Adipocyte (in vitro differentiated cells): Measurements from ENCODE around the gene RAB13.

Experiments used
- DNase-seq: peaks from one replicate; pipeline ENCODE4 v3.0.0-alpha.2; 2015; ENCODE audit warnings: low read depth
- H3K27me3 ChIP-seq: replicated peaks from 2 replicates; pipeline ENCODE4 v1.7.0; 2013; ENCODE audit warnings: mild to moderate bottlenecking, low read length, moderate library complexity; ENCODE audit not compliant: control insufficient read depth, insufficient read depth
- H3K36me3 ChIP-seq: 2 replicates; pipeline ENCODE4 v1.7.0; 2013; ENCODE audit warnings: low read length, mild to moderate bottlenecking, moderate library complexity; ENCODE audit not compliant: control insufficient read depth, insufficient read depth, severe bottlenecking
- H3K4me1 ChIP-seq: 2 replicates; pipeline ENCODE4 v1.7.0; 2013; ENCODE audit warnings: mild to moderate bottlenecking, low read length, moderate library complexity; ENCODE audit not compliant: control insufficient read depth, insufficient read depth
- H3K4me3 ChIP-seq: 2 replicates; pipeline ENCODE4 v1.7.0; 2013; ENCODE audit warnings: mild to moderate bottlenecking, low read length, moderate library complexity
- H3K9ac ChIP-seq: 2 replicates; pipeline ENCODE4 v1.7.0; 2013; ENCODE audit warnings: mild to moderate bottlenecking, low read length, moderate library complexity
- H3K9me3 ChIP-seq: 2 replicates; pipeline ENCODE4 v1.7.0; 2013; ENCODE audit warnings: mild to moderate bottlenecking, low read length, moderate library complexity; ENCODE audit not compliant: control insufficient read depth

The RAB13 gene

DNA sequence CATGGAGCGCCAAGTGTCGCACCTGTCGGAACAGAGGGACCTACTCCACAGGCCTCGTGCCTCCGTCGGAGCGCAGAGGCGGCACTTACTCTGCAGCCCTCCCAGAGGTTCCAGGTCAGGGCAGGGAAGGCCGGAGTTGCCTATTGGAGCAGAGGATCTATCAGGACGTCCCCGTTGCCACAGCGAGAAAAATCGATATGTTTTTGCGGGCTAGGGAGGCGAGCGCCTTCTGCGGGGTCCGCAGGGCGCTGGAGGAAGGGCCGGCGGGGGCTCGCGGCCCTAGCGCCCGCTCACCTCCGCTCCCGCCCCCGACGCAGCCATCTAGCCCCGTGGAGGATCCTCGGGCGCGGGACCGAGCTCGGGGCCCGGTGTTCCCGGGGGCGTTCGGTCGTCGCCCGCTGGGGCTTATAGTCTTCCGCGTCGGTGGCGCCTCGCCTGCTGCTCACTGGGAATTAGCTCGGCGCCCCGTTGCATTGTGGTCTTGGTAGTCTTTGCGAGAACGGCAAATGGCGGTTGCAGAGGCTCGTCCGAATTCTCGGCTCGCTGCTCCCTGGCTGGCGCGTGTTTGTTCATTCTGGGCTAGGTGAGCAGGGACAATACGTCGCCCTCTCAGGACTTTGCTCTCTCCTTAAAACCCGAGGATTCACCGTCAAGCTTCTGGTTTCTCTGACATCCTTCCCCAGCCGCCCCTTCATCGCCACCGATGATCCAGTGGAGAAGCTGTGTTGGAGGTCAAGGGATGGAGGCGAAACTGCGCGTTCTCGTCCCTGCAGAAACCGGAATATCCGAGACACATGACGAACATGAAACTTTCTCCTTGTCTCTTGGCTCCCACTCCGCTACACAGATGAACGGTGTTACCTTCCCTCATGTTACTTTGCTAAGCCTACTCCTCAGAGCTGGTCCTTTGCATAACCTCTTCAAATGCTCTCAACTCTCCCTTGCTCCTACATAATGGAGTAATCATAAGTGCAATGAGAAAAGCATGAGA is 8.6 kb downstream of the RAB13 start, which contains the start of gene JTB:
TSS of gene JTB (minus strand) at position 425 of the 991 bp plus-strand sequence. CDS start at position 3, 422 bp downstream.
- DNase-seq, result peak; percentile 95
- Histone ChIP-seq H3K4me3 (peak within 1 kb of the TSS; percentile 100), H3K27me3 (no peaks in the 10 kb centered on the region), H3K9ac (peak within 1 kb of the TSS; percentile 100), H3K4me1 (peaks cover 17% of the 10 kb centered on the region), H3K9me3 (no peaks in the 10 kb centered on the region), H3K36me3 (peaks cover 63% of the 10 kb centered on the region)

DNA sequence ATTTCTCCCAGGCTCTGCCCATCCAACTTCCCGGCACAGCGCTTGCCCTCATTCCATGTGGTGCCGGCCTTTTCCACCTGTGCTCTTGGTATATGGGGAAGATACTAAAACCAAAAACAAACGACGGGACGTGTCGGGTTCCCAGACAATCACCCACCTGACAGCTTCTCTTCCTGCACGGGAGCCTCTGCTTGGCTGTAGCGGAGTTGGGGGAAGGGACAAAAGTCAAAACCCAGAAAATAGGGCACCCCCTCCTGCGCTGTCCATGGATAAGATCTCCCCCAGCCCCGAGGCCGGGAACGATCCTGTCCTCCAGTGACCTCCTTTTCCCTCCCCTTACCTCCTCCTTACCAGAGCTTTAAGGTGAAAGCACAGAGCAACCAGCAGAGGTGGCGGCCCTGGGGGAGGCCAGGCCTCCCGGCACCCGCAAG is 9.3 kb downstream of the RAB13 start:
- Histone ChIP-seq H3K9me3 (no peaks in the 10 kb centered on the region), H3K9ac (peak overlapping the region; percentile 100), H3K27me3 (no peaks in the 10 kb centered on the region), H3K4me1 (peaks cover 17% of the 10 kb centered on the region), H3K36me3 (peaks cover 56% of the 10 kb centered on the region), H3K4me3 (peak overlapping the region; percentile 100)
- peak; percentile 28 for DNase-seq

DNA sequence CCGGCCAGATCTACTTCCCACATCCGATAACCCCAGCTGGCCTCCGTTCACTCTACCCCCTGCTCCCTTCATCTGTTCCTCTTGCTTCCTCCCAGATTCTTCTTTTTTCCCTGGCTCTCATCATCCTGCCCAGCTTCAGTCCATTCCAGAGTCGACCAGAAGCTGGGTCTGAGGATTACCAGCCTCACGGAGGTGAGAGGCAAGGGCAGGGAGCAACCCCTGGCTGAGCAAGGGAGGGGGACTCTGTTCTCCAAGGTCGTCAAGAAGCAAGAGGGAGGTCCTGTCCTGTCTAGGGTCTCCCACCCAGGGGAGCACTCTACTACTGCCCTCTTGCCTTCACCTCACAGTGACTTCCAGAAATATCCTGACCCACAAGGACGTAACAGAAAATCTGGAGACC is 12.6 kb downstream of the RAB13 start:
- Histone ChIP-seq H3K9me3 (no peaks in the 10 kb centered on the region), H3K27me3 (no peaks in the 10 kb centered on the region), H3K9ac (no peak overlapping the region), H3K36me3 (peaks cover 27% of the 10 kb centered on the region), H3K4me3 (no peak overlapping the region), H3K4me1 (peaks cover 17% of the 10 kb centered on the region)
- no peak for DNase-seq

DNA sequence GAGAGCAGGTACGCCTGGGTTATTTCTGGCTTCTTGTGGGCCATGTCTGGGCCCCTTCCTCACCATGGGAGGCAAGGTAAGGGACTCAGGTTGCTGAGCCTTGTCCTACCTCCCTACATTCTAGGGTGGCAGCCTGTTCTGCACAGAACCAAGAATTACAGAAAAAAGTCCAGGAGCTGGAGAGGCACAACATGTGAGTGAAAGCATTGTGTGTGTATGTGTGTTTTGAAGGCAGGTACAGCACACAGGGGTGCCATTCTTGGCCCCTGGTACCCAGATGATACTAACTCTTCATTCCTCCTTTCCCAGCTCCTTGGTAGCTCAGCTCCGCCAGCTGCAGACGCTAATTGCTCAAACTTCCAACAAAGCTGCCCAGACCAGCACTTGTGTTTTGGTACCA is 13.1 kb downstream of the RAB13 start:
- no peak for DNase-seq
- Histone ChIP-seq H3K4me1 (peaks cover 17% of the 10 kb centered on the region), H3K36me3 (peaks cover 24% of the 10 kb centered on the region), H3K27me3 (no peaks in the 10 kb centered on the region), H3K9ac (no peak overlapping the region), H3K4me3 (no peak overlapping the region), H3K9me3 (no peaks in the 10 kb centered on the region)

DNA sequence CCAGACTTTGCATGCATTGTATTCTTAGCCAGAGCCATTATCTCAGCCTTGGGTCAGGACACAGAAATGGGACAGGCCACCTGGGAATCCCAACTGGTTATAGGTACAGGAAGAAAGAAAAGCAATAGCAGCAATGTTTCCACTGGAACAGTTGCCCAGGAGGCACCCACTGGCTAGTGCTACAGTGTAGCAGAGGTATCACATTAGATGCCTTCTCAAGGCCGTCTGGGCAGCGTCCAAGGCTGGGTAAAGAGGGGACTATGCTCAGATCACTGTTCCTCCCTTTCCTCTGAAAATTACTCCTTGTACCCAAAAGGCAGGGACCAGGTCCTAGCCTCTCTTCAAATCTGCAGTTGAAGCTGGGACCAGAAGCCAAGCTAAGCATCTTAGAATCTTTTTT is 15.8 kb downstream of the RAB13 start:
- Histone ChIP-seq H3K4me3 (no peak overlapping the region), H3K9me3 (no peaks in the 10 kb centered on the region), H3K9ac (no peak overlapping the region), H3K4me1 (peaks cover 12% of the 10 kb centered on the region), H3K27me3 (no peaks in the 10 kb centered on the region), H3K36me3 (peaks cover 17% of the 10 kb centered on the region)
- no peak for DNase-seq

DNA sequence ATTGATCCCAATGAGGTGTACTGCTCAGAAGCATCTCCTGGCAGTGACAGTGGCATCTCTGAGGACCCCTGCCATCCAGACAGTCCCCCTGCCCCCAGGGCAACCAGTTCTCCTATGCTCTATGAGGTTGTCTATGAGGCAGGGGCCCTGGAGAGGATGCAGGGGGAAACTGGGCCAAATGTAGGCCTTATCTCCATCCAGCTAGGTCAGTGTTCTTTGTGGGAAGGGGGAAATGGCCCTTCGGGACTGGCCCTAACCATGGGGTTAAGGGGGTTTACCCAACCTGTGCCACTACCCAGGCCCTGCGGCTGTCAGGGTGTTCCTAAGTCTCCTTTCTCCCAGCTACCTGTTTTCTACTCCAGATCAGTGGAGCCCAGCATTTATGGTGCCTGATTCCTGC is 17.2 kb downstream of the RAB13 start:
- H3K4me1 ChIP-seq, result peaks cover 17% of the 10 kb centered on the region
- no peaks in the 10 kb centered on the region for H3K9me3 ChIP-seq
- H3K36me3 ChIP-seq, result peaks cover 5% of the 10 kb centered on the region
- no peak overlapping the region for H3K9ac ChIP-seq
- H3K27me3 ChIP-seq, result no peaks in the 10 kb centered on the region
- no peak for DNase-seq
- H3K4me3 ChIP-seq, result no peak overlapping the region

DNA sequence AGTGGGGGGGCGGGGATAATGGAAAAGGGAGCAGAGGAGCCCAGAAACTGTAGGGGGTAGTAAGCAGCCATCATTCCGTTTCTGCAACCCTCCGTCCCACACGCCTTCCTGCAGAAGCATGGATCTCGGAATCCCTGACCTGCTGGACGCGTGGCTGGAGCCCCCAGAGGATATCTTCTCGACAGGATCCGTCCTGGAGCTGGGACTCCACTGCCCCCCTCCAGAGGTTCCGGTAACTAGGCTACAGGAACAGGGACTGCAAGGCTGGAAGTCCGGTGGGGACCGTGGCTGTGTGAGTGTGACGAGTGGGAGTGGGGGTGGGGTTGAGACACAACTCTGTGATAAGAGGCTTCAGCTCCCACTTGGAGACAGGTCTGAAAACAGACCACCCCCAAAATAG is 17.7 kb downstream of the RAB13 start:
- Histone ChIP-seq H3K4me3 (peak overlapping the region; percentile 89), H3K4me1 (peaks cover 20% of the 10 kb centered on the region), H3K9ac (peak overlapping the region; percentile 86), H3K27me3 (no peaks in the 10 kb centered on the region), H3K9me3 (no peaks in the 10 kb centered on the region), H3K36me3 (no peaks in the 10 kb centered on the region)
- no peak for DNase-seq

DNA sequence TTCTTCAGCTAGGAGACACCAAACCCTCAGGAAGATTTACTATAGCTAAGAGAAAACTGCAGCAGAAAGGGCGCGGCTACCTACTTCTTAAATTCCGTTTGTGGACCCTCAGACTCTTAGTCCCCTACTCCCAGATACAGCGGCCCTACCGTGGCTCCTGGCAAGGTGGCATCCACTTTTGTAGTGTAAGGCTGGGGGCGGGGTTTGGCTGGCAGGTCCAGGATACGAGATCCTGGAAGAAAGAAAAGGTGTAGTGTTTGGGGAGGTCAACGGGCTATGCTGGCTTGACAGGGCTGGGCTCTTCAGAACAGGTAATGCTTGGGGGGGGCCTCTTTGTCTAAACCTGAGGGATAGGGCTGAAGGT is 18.2 kb downstream of the RAB13 start:
- no peak for DNase-seq
- Histone ChIP-seq H3K4me1 (peaks cover 21% of the 10 kb centered on the region), H3K4me3 (peak overlapping the region; percentile 89), H3K36me3 (no peaks in the 10 kb centered on the region), H3K9me3 (no peaks in the 10 kb centered on the region), H3K27me3 (no peaks in the 10 kb centered on the region), H3K9ac (peak overlapping the region; percentile 86)

DNA sequence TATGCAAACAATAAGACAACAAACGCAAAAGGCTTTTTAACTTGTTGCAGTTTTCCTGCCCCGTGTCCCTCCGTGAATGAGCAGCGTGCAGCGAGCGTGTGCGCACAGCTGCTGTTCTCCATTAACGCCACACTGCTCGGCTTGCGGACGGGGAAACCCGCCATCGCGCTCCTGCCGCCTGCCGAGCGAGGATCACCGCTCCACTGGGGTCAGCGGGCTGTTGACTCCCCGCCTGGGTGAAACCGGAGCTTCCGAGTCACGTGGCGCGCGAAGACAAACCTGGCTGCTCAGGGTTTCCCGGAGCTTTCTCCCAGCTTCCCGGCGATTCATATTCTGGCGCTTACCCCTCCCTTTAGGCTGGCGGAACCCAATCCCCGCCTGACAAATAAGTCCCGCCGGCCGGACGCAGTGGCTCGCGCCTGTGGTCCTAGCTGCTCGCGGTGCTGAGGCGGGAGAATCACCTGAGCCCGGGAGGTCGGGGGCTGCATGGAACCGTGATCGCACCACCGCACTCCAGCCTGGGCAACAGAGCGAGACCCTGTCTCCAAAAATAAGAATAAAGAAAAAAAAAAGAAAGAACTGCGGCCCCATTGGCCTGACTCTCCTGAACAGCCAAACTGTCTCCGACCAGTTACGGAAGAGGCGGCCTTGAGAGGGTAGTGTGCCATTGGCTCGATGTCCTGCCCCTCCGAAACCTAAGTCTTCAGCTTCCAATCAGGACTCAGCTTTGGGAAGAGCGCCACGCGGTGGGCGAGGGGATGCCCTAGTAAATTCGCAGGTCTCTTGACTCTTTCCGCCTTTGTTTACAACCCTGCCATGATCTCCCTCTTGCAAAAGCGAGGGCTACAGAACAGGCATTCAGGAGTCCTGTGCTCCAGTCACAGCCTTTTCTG is 18.8 kb downstream of the RAB13 start, which contains the start of gene CREB3L4:
TSS of gene CREB3L4 (plus strand) at position 796 of the 893 bp plus-strand sequence. CDS start 624 bp downstream, outside the sequence.
- Histone ChIP-seq H3K36me3 (no peaks in the 10 kb centered on the region), H3K4me3 (peak within 1 kb of the TSS; percentile 89), H3K27me3 (no peaks in the 10 kb centered on the region), H3K4me1 (peaks cover 28% of the 10 kb centered on the region), H3K9me3 (no peaks in the 10 kb centered on the region), H3K9ac (peak within 1 kb of the TSS; percentile 86)
- peak; percentile 98 for DNase-seq

DNA sequence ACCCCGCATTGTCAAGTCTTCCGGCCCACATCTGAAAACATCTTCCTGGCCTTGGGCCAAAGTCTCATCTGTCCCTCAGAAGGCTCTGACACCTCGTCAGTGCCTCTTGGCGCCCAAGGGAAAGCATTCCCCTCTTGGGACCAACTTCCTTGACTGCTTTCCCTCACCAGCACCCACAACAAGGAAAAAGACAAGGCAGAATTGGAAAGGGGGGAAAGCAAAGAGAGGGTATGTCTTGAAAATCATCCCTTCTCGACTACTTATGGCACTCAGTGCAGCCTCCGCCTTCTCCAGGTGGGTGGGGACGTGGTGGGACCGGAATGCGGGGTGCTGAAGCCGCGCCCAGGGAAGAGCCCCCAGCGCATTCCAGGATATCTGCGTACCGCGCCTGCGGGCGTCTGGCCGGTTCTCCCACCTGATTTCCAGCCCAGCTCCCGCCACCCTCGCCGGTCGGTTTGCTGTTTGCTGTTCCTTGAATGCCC is 22.2 kb downstream of the RAB13 start:
- peak; percentile 64 for DNase-seq

More for the DNA sequence above, 22.2 kb downstream of the RAB13 start:
- Histone ChIP-seq H3K9me3 (no peaks in the 10 kb centered on the region), H3K4me1 (peaks cover 42% of the 10 kb centered on the region), H3K4me3 (peak overlapping the region; percentile 87), H3K36me3 (peaks cover 10% of the 10 kb centered on the region), H3K9ac (peak overlapping the region; percentile 91), H3K27me3 (no peaks in the 10 kb centered on the region)
